Heart right ventricle (tissue), 16 donors: ENCODE data around the gene CD109. TPM values are rescaled to one million over a fixed set of nuclear protein-coding genes. Genes with fewer than 3 reads are reported as not detected.

Experiments
- ATAC-seq, 8 donors: fragments of 200-7000 bp; cut with Tn5 transposase; one replicate each; pipeline ENCODE4 v1.9.1; 2020; ENCODE audit warnings: mild to moderate bottlenecking in 8 of 8, moderate library complexity in 8 of 8, moderate number of reproducible peaks in 1 of 8
- DNase-seq, 2 donors: peaks; one replicate each; pipeline ENCODE4 v3.0.0-alpha.2; 2020
- H3K27ac ChIP-seq, 10 donors: fragments of 200-600 bp; sonication (generic) in 2 of 10; one replicate each; pipeline versions ENCODE4 v1.5.0 to v1.8.0; 2020 to 2022; ENCODE audit warnings: mild to moderate bottlenecking in 3 of 10
- H3K27me3 ChIP-seq, 7 donors: fragments of 200-600 bp; one replicate each; pipeline ENCODE4 v1.8.0; 2021 to 2022; ENCODE audit warnings: mild to moderate bottlenecking in 2 of 7
- H3K36me3 ChIP-seq, 9 donors: fragments of 200-600 bp; sonication (generic) in 1 of 9; one replicate each; pipeline versions ENCODE4 v1.5.0 to v1.8.0; 2020 to 2022; ENCODE audit warnings: mild to moderate bottlenecking in 2 of 9
- H3K4me1 ChIP-seq, 9 donors: fragments of 200-600 bp; sonication (generic) in 1 of 9; one replicate each; pipeline versions ENCODE4 v1.5.0 to v1.8.0; 2020 to 2022; ENCODE audit warnings: mild to moderate bottlenecking in 4 of 9
- H3K4me3 ChIP-seq, 10 donors: fragments of 200-600 bp; sonication (generic) in 2 of 10; one replicate each; pipeline versions ENCODE4 v1.5.0 to v1.8.0; 2020 to 2022; ENCODE audit warnings: mild to moderate bottlenecking in 7 of 10, moderate library complexity in 2 of 10
- H3K9me3 ChIP-seq, 11 donors: fragments of 200-600 bp in 10 of 11; sonication (generic) in 2 of 11; one replicate each; pipeline versions ENCODE4 v1.5.0 to v1.8.0; 2013 to 2022; ENCODE audit warnings: mild to moderate bottlenecking in 2 of 11, control low read depth in 1 of 11, moderate library complexity in 1 of 11
- WGBS, 2 donors: extraction: QIAGEN DNeasy Blood & Tissue Kit; methylation state at CpG; one replicate each; pipeline ENCODE4 v1.1.7; 2013; ENCODE audit warnings: inconsistent platforms in 1 of 2; 5-methylcytosine and 5-hydroxymethylcytosine counted together
- intact Hi-C, 10 donors: fragments of 100-400 bp; cut with DNase I; formaldehyde crosslinking; loops; one replicate each; pipeline versions ENCODE4 v1.11.1 to v1.14.2; 2022
- polyA plus RNA-seq, 2 donors: library from polyadenylated mRNA; stranded (reverse); fragments of 200-250 nt; gene quantifications; one replicate each; pipeline ENCODE4 v1.2.3, GENCODE V29; 2013
- total RNA-seq, 10 donors: library from RNA; stranded (reverse); fragmentation: NEBNext Ultra II Directional in 3 of 10; extraction: Animal tissue kit (Norgen Biotek cat#: 25700) in 3 of 10; gene quantifications; one replicate each; pipeline versions ENCODE4 v1.2.1 to v1.2.4, GENCODE V29; 2021 to 2023
- TF ChIP-seq, protein P1 (sequence below), 9 donors: fragments of 200-600 bp; sonication (generic) in 2 of 9; IDR thresholded peaks; one replicate each; pipeline versions ENCODE4 v1.5.0 to v1.8.0; 2021 to 2022; ENCODE audit warnings: antibody characterized with exemption in 9 of 9, mild to moderate bottlenecking in 5 of 9, moderate library complexity in 1 of 9
- donor health status: Arrhythmogenic right ventricular cardiomyopathy.
- donor health status: ischemic (EF 13 %, LVEDD 7.1; RV severe dilation, severe dysfunction).
- donor health status: healthy with polysubstance abuse.
- donor health status: DM: no; HTN: yes; CAD: no.
- donor health status: DM: no; HTN: no; CAD: no.
- donor health status: ischemic (EF 25% LVEDD 6.9; RV normal size, moderate dysfunction).
- donor health status: ischemic (EF 25% LVEDD 5.7; RV mildly dilated, moderate dysfunction).
- donor health status: healthy.
- donor health status: DM: yes; HTN: yes; CAD: no.
- donor health status: Ischemic cardiomyopathy.
- donor health status: ischemic (EF 35%, LVEDD 5.7; RV mildly dilated, moderate dysfunction).
- donor health status: nonischemic (EF 11% LVEDD 7.7; RV severe dilation, severe dysfunction).
- donor health status: DM: yes; HTN: yes; CAD: no.
- donor health status: PGD.
- donor health status: ischemic (EF 29% LVEDD 5.4; RV normal size, mild dysfunction).
- donor health status: nonischemic (EF 23%, LVEDD 6.1; RV moderate dilation, normal function).

CD109 gene
- total and polyA plus RNA-seq, 12 donors = 2.3 to 15.4 (median 7.9) TPM

DNA sequence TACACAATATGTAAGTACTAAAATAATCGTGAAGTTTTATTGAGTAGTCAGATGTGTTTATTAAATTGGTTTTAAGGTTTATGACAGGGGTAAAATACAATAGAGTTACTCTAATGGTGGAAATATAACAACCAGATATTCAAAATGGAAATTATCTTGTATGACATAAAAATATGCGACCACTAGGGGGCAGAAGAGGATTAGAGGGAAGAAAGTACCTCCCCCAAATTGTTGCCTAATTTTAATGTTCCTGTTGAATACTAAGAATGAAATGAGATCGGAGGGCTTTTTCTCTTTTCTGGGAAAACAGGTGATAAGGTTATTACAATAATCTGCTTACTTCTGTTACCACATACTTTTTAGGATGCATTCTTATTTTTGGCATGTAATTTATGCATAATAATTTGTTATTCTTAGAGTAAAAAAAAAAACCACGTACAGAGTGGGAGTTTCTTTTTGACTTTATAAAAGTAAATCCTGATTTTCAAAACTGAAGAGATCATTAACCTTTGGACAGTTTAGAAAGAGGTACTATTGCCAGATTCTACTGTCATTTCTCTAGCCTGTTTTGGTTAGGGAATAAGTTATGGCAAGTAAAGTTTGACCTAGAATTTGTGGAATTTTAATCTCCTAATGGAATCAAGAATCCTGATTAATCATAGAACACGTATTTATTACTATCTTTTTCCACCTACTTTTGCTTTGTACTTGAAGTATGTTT is 159.2 kb downstream of the CD109 start:
- 29 to 30% methylated on average over 5 of the region's 5 CpGs for WGBS, 2 donors
- peaks cover 0 to 4% (median 0%) of the 10 kb centered on the region in 9 donors for H3K4me1 ChIP-seq
- ATAC-seq = peak in 4 of 8 donors; percentile 23 to 64 (median 36)
- H3K9me3 ChIP-seq = peaks cover 0 to 7% (median 0%) of the 10 kb centered on the region in 11 donors
- H3K4me3 ChIP-seq = no peak overlapping the region
- H3K27ac ChIP-seq = peak overlapping the region in 5 of 10 donors; percentile 8 to 54 (median 45)
- TF ChIP-seq, protein P1, sequence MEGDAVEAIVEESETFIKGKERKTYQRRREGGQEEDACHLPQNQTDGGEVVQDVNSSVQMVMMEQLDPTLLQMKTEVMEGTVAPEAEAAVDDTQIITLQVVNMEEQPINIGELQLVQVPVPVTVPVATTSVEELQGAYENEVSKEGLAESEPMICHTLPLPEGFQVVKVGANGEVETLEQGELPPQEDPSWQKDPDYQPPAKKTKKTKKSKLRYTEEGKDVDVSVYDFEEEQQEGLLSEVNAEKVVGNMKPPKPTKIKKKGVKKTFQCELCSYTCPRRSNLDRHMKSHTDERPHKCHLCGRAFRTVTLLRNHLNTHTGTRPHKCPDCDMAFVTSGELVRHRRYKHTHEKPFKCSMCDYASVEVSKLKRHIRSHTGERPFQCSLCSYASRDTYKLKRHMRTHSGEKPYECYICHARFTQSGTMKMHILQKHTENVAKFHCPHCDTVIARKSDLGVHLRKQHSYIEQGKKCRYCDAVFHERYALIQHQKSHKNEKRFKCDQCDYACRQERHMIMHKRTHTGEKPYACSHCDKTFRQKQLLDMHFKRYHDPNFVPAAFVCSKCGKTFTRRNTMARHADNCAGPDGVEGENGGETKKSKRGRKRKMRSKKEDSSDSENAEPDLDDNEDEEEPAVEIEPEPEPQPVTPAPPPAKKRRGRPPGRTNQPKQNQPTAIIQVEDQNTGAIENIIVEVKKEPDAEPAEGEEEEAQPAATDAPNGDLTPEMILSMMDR (IDR thresholded peaks at IDR 0.05) = peak; percentile 57 to 77 (median 75)
- no peaks in the 10 kb centered on the region for H3K36me3 ChIP-seq
- DNase-seq = peak in 1 of 2 donors; percentile 42
- no peaks in the 10 kb centered on the region for H3K27me3 ChIP-seq
- intact Hi-C loops = loop anchor here in 6 of 10 donors (1.0 to 10.0 kb wide), 6 partner anchors 110 to 1360 kb away; partner anchors contain the start of gene COL12A1 (in 3 of the 6)

DNA sequence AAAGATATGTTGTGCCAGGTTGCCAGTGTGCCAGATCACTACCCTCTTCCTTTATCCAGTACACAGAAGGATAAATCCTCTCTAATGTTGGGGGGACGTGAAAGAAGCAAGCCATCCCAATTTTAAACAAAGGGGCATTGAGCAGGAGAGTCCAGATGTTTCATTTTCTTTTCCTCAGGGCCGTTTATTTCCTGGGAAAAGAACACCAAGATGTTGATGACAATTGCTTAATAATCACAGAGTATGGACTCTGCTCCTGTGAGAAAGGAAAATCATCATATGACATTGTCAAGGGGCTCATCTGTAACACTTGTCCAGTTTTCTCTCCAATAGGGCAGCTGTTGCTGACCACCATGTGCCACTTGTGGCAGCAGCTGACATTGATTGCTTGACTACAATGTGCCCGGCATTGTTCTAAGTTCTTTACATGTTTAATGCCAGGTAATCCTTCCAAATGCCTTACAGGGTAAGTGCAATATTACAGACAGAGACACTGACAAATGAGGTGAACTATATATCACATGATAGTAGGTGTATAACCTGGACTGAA is 161.4 kb downstream of the CD109 start:
- TF ChIP-seq, protein P1 (IDR thresholded peaks at IDR 0.05) = no peak
- intact Hi-C loops = loop anchor here in 5 of 10 donors (5.0 to 10.0 kb wide), 4 partner anchors 107 to 1357 kb away; partner anchors contain the start of gene COL12A1 (in 3 of the 5)

DNA sequence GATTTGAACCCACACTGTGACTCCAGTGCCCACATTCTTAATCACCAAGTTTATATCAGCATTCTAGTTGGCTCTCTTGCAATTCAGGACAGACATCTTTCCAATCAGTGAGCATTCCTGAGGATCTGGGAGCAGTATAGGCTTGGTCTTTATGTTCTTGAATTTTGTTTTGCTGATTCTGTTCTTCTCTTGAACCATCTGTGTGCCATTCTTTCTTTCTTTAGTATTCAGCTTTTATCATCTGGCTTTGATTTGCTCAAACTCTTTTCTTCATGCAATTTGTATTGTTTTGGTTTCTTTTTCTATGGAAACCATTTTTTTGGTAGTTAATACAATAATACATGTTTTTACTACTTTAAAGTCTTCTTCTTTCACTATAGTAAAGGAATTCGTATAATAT is 162.4 kb downstream of the CD109 start:
- WGBS, 2 donors = 93 to 98% methylated on average over 1 of the region's 1 CpG
- no peak overlapping the region for H3K27ac ChIP-seq
- peaks cover 0 to 4% (median 0%) of the 10 kb centered on the region in 9 donors for H3K4me1 ChIP-seq
- TF ChIP-seq, protein P1 (IDR thresholded peaks at IDR 0.05) = no peak
- no peaks in the 10 kb centered on the region for H3K27me3 ChIP-seq
- no peak overlapping the region for H3K4me3 ChIP-seq
- H3K36me3 ChIP-seq = no peaks in the 10 kb centered on the region
- intact Hi-C loops = loop anchor here in 5 of 10 donors (5.0 to 10.0 kb wide), 4 partner anchors 106 to 1356 kb away; partner anchors contain the start of gene COL12A1 (in 3 of the 5)
- no peaks in the 10 kb centered on the region for H3K9me3 ChIP-seq
- no peak for ATAC-seq
- no peak for DNase-seq

More for the DNA sequence above, 161.4 kb downstream of the CD109 start:
- peak overlapping the region in 5 of 10 donors; percentile 14 to 45 (median 34) for H3K27ac ChIP-seq
- ATAC-seq = peak in 2 of 8 donors; percentile 37 to 42
- DNase-seq = no peak
- H3K4me3 ChIP-seq = no peak overlapping the region
- 74 to 75% methylated on average over 3 of the region's 3 CpGs for WGBS, 2 donors
- H3K9me3 ChIP-seq = peaks cover 0 to under 1% (median 0%) of the 10 kb centered on the region in 11 donors
- no peaks in the 10 kb centered on the region for H3K36me3 ChIP-seq
- H3K4me1 ChIP-seq = peaks cover 0 to 4% (median 0%) of the 10 kb centered on the region in 9 donors
- H3K27me3 ChIP-seq = no peaks in the 10 kb centered on the region

DNA sequence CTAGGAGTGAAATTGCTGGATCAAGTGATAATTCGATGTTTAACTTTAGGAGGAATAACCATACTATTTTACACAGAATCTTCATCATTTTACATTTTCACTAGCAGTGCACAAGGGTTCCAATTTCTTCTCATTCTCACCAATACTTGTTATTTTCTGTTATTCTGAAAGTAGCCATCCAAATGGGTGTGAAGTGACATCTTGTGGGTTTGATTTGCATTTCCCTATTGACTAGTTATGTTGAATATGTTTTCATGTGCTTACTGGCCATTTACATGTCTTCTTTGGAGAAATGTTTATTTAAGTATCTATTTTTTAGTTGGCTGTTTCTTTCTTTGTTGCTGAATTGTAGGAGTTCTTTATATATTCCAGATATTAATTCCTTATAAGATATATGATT is 164.3 kb downstream of the CD109 start:
- ATAC-seq = no peak
- no peaks in the 10 kb centered on the region for H3K36me3 ChIP-seq
- intact Hi-C loops = no loop called here
- peaks cover 0 to 4% (median 0%) of the 10 kb centered on the region in 9 donors for H3K4me1 ChIP-seq
- no peaks in the 10 kb centered on the region for H3K27me3 ChIP-seq
- TF ChIP-seq, protein P1 (IDR thresholded peaks at IDR 0.05) = no peak
- DNase-seq = no peak
- H3K27ac ChIP-seq = no peak overlapping the region
- WGBS, 2 donors = 90 to 95% methylated on average over 1 of the region's 1 CpG
- no peak overlapping the region for H3K4me3 ChIP-seq
- H3K9me3 ChIP-seq = no peaks in the 10 kb centered on the region
